HEK293T (cell line): ENCODE results near the gene C10orf95.

Experiments
- CTCF ChIA-PET: fragments of 350-600 bp; formaldehyde crosslinking; extraction: SDS; loops from one replicate; lab custom pipeline; 2021; ENCODE audit warnings: antibody characterized with exemption, inconsistent platforms; lab: Yijun Ruan, JAX
- POLR2A ChIA-PET: fragments of 350-600 bp; formaldehyde crosslinking; extraction: SDS; loops from one replicate; lab custom pipeline; 2020; ENCODE audit warnings: antibody characterized with exemption, inconsistent platforms; lab: Yijun Ruan, JAX
- DNase-seq: peaks from one replicate; pipeline ENCODE4 v3.0.0; 2012; ENCODE audit warnings: mixed read lengths; ENCODE audit errors: extremely low spot score
- ARNT ChIP-seq: fragments of 450-650 bp; IDR thresholded peaks from 2 replicates; pipeline ENCODE4 v1.6.1; 2017; ENCODE audit warnings: mild to moderate bottlenecking
- BHLHE40 ChIP-seq: fragments of 450-650 bp; IDR thresholded peaks from 2 replicates; pipeline ENCODE4 v1.6.1; 2016; ENCODE audit warnings: mild to moderate bottlenecking, moderate library complexity, borderline replicate concordance
- CTBP1 ChIP-seq: fragments of 450-650 bp; IDR thresholded peaks from 2 replicates; pipeline ENCODE4 v1.6.1; 2016; ENCODE audit warnings: borderline replicate concordance
- ELF4 ChIP-seq: fragments of 450-650 bp; IDR thresholded peaks from 2 replicates; pipeline ENCODE4 v1.6.1; 2017; ENCODE audit warnings: antibody characterized with exemption
- FOXA1 ChIP-seq: fragments of 450-650 bp; IDR thresholded peaks from 2 replicates; pipeline ENCODE4 v1.6.1; 2016; ENCODE audit warnings: mild to moderate bottlenecking
- FOXK2 ChIP-seq: fragments of 450-650 bp; IDR thresholded peaks from 2 replicates; pipeline ENCODE4 v1.6.1; 2016; ENCODE audit warnings: mild to moderate bottlenecking
- FOXM1 ChIP-seq: fragments of 450-650 bp; IDR thresholded peaks from 2 replicates; pipeline ENCODE4 v1.6.1; 2017; ENCODE audit warnings: mild to moderate bottlenecking, borderline replicate concordance
- HDGF ChIP-seq: fragments of 450-650 bp; IDR thresholded peaks from 2 replicates; pipeline ENCODE4 v1.6.1; 2017; ENCODE audit warnings: antibody characterized with exemption, borderline replicate concordance
- L3MBTL2 ChIP-seq: fragments of 450-650 bp; conservative IDR thresholded peaks from 2 replicates; pipeline ENCODE4 v1.6.1; 2016; ENCODE audit warnings: mild to moderate bottlenecking
- LEF1 ChIP-seq: fragments of 450-650 bp; IDR thresholded peaks from 2 replicates; pipeline ENCODE4 v1.6.1; 2017; ENCODE audit warnings: mild to moderate bottlenecking, borderline replicate concordance
- NFRKB ChIP-seq: fragments of 450-650 bp; IDR thresholded peaks from 2 replicates; pipeline ENCODE4 v1.6.1; 2016; ENCODE audit warnings: mild to moderate bottlenecking, moderate library complexity
- PKNOX1 ChIP-seq: fragments of 450-650 bp; IDR thresholded peaks from 2 replicates; pipeline ENCODE4 v1.6.1; 2016
- SP1 ChIP-seq: fragments of 450-650 bp; IDR thresholded peaks from 2 replicates; pipeline ENCODE4 v1.6.1; 2017
- SUZ12 ChIP-seq: fragments of 450-650 bp; IDR thresholded peaks from 2 replicates; pipeline ENCODE4 v1.6.1; 2016; ENCODE audit warnings: mild to moderate bottlenecking
- TARDBP ChIP-seq: fragments of 450-650 bp; IDR thresholded peaks from 2 replicates; pipeline ENCODE4 v1.6.1; 2016
- ZNF384 ChIP-seq: fragments of 450-650 bp; IDR thresholded peaks from 2 replicates; pipeline ENCODE4 v1.6.1; 2016

C10orf95 gene

GRCh38 chr10:102405632-102406031, 45.7 kb downstream of the C10orf95 start:
- ChIA-PET POLR2A (interaction anchor here (0.6 to 1.3 kb wide), 2 partner anchors 15 to 45 kb away, joined by 4 read pairs; partner anchors contain the start of gene FBXL15), CTCF (no interaction called here)
- no peak for DNase-seq
- TF ChIP-seq FOXK2: no peak
- TF ChIP-seq L3MBTL2: no peak
- TF ChIP-seq NFRKB: no peak
- TF ChIP-seq FOXM1: no peak
- no peak for TF ChIP-seq ELF4
- TF ChIP-seq PKNOX1: no peak
- no peak for TF ChIP-seq ARNT
- no peak for TF ChIP-seq ZNF384
- TF ChIP-seq BHLHE40: no peak
- no peak for TF ChIP-seq SP1
- no peak for TF ChIP-seq TARDBP

GRCh38 chr10:102405108-102405571, 46.2 kb downstream of the C10orf95 start:
- ChIA-PET POLR2A (interaction anchor here (1.3 kb wide), 1 partner anchor 15 kb away, joined by 4 read pairs; the partner anchor contains the start of gene FBXL15), CTCF (interaction anchor here (0.5 to 1.2 kb wide), 3 partner anchors 11 to 929 kb away, joined by 3 read pairs; no protein-coding TSS in a partner anchor)
- no peak for DNase-seq
- TF ChIP-seq SP1: no peak
- no peak for TF ChIP-seq NFRKB
- TF ChIP-seq L3MBTL2: no peak
- no peak for TF ChIP-seq BHLHE40
- TF ChIP-seq FOXA1: no peak
- no peak for TF ChIP-seq FOXM1
- no peak for TF ChIP-seq TARDBP
- no peak for TF ChIP-seq SUZ12
- TF ChIP-seq ARNT: no peak
- no peak for TF ChIP-seq PKNOX1
- TF ChIP-seq HDGF: no peak
- no peak for TF ChIP-seq FOXK2
- no peak for TF ChIP-seq CTBP1
- TF ChIP-seq ZNF384: no peak
- TF ChIP-seq ELF4: no peak
- TF ChIP-seq LEF1: no peak

- POLR2A ChIA-PET: interaction anchor here (0.6 kb wide), 1 partner anchor 173 kb away, joined by 3 read pairs; no protein-coding TSS in a partner anchor
- no peak for DNase-seq
Measured at GRCh38 chr10:102404361-102405107, 46.8 kb downstream of the C10orf95 start.

GRCh38 chr10:102403115-102403514, 48.2 kb downstream of the C10orf95 start:
- ChIA-PET POLR2A (interaction anchor here (0.9 to 1.8 kb wide), 3 partner anchors 9 to 76 kb away, joined by 3 to 6 read pairs (median 4); partner anchors contain the start of gene FBXL15), CTCF (interaction anchor here (0.6 to 1.2 kb wide), 9 partner anchors 8 to 181 kb away, joined by 3 to 7 read pairs (median 5); partner anchors contain the start of genes CUEDC2 and NFKB2)
- TF ChIP-seq NFRKB (no peak), ELF4 (no peak), LEF1 (no peak), SP1 (no peak), SUZ12 (no peak), TARDBP (no peak), PKNOX1 (no peak), FOXA1 (no peak), ZNF384 (no peak), L3MBTL2 (no peak), BHLHE40 (no peak), ARNT (no peak), FOXM1 (no peak), FOXK2 (no peak), HDGF (no peak), CTBP1 (no peak)
- DNase-seq: no peak

More at GRCh38 chr10:102404361-102405107, 46.8 kb downstream of the C10orf95 start:
- CTCF ChIA-PET: interaction anchor here (0.5 to 1.2 kb wide), 6 partner anchors 9 to 929 kb away, joined by 3 to 5 read pairs (median 3); partner anchors contain the start of genes CUEDC2 and NFKB2
- TF ChIP-seq FOXM1: no peak
- no peak for TF ChIP-seq ZNF384
- no peak for TF ChIP-seq SP1
- TF ChIP-seq L3MBTL2: no peak
- TF ChIP-seq PKNOX1: no peak
- no peak for TF ChIP-seq FOXA1
- no peak for TF ChIP-seq LEF1
- TF ChIP-seq CTBP1: no peak
- no peak for TF ChIP-seq TARDBP
- TF ChIP-seq ARNT: no peak

GRCh38 chr10:102402512-102402896, 48.8 kb downstream of the C10orf95 start:
- ChIA-PET CTCF (interaction anchor here (0.6 to 1.3 kb wide), 3 partner anchors 9 to 233 kb away, joined by 3 to 5 read pairs (median 4); no protein-coding TSS in a partner anchor), POLR2A (interaction anchor here (1.2 to 1.8 kb wide), 2 partner anchors 19 to 77 kb away, joined by 4 to 6 read pairs; partner anchors contain the start of gene FBXL15)
- DNase-seq: no peak
- TF ChIP-seq L3MBTL2 (no peak), BHLHE40 (no peak), ARNT (no peak), FOXM1 (no peak), SUZ12 (no peak)
